Esophagus squamous epithelium (tissue), 5 donors: Measurements from ENCODE around the gene TTLL3. TPM values are rescaled to one million over a fixed set of nuclear protein-coding genes. Genes with fewer than 3 reads are reported as not detected.

ENCODE experiments used
- DNase-seq: peaks from one replicate; lab custom pipeline; 2025; lab: John Stamatoyannopoulos, UW
- H3K27ac ChIP-seq, 4 donors: fragments of 200-600 bp; sonication (generic); one replicate each; pipeline ENCODE4 v1.5.1; 2016 to 2019; ENCODE audit warnings: mild to moderate bottlenecking in 1 of 4
- H3K27me3 ChIP-seq, 4 donors: fragments of 200-600 bp; sonication (generic); 1 replicate in 3 of 4; 2 replicates in 1 of 4; pipeline versions ENCODE4 v1.5.1 to v1.6.0; 2017 to 2021; ENCODE audit warnings: antibody characterized with exemption in 1 of 4
- H3K36me3 ChIP-seq, 3 donors: fragments of 200-600 bp; sonication (generic); one replicate each; pipeline ENCODE4 v1.5.1; 2016 to 2019
- H3K4me1 ChIP-seq, 3 donors: fragments of 200-600 bp; sonication (generic); one replicate each; pipeline ENCODE4 v1.5.1; 2017 to 2019
- H3K4me3 ChIP-seq, 4 donors: fragments of 200-600 bp; sonication (generic); 1 replicate in 3 of 4; 2 replicates in 1 of 4; pipeline ENCODE4 v1.5.1; 2016 to 2019; ENCODE audit warnings: mild to moderate bottlenecking in 2 of 4, moderate library complexity in 1 of 4
- H3K9me3 ChIP-seq, 3 donors: fragments of 200-600 bp; sonication (generic); one replicate each; pipeline ENCODE4 v1.5.1; 2016 to 2019
- POLR2A ChIP-seq, 4 donors: fragments of 450-650 bp; IDR thresholded peaks; one replicate each; pipeline ENCODE4 v1.6.1; 2017; ENCODE audit warnings: antibody characterized with exemption in 4 of 4, mild to moderate bottlenecking in 4 of 4, moderate library complexity in 3 of 4
- WGBS, 2 donors: methylation state at CpG; one replicate each; pipeline ENCODE4 v1.1.5; 2018; 5-methylcytosine and 5-hydroxymethylcytosine counted together
- intact Hi-C: fragments of 100-400 bp; cut with DNase I; formaldehyde crosslinking; loops from one replicate; pipeline ENCODE4 v1.15.0; 2022
- total RNA-seq, 4 donors: library from RNA; depleted of rRNA; stranded (reverse); fragments of >200 nt; gene quantifications; one replicate each; pipeline ENCODE4 v1.1.0, GENCODE V29; 2016
- TF ChIP-seq, protein P1 (sequence below), 6 experiments: fragments of 450-650 bp in 4 of 6; fragments of 200-600 bp in 2 of 6; sonication (generic) in 2 of 6; IDR thresholded peaks; one replicate each; pipeline ENCODE4 v1.5.1; 2016 to 2019; ENCODE audit warnings: antibody characterized with exemption in 6 of 6, mild to moderate bottlenecking in 4 of 6, moderate library complexity in 4 of 6
- donor health status: DM: yes; HTN: yes; CAD: no.

TTLL3 gene
- total RNA-seq, 4 donors from 2014 or later, result 7.6 to 29.2 (median 10.2) TPM

DNA sequence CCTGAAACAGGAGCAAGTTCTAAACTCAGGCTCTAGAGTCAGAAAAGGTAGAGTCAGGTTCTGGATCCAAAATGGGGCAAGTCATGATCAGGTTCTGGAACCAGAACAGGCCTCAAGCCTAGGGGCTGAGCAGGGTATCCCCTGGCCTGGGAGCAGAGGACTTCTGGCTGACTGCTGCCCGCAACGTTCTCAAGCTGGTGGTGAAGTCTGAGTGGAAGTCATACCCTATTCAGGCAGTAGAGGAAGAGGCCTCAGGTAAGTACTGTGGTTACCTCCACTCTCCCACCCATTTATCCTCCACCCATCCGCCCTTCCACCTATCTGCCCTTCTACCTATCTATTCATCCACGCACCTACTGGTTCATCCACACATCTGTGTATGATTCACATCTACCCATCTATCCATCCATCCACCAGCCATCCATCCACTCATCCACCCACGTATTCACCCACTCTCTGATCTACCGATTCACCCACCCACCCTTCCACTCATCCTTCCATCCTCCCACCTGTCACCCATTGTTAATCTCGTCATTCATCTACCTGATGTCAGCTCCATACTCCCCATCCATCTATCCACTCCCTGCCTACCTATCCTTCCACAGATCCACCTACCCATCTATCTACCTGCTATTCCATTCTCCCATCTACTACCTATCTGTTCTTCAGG is 8.7 kb downstream of the TTLL3 start:
- Histone ChIP-seq H3K4me1 (no peaks in the 10 kb centered on the region), H3K9me3 (no peaks in the 10 kb centered on the region), H3K27me3 (no peaks in the 10 kb centered on the region), H3K36me3 (peaks cover 0 to 16% (median 0%) of the 10 kb centered on the region in 3 donors), H3K27ac (no peak overlapping the region), H3K4me3 (no peak overlapping the region)
- intact Hi-C loops, result no loop called here
- WGBS, 2 donors, result 92 to 93% methylated on average over 6 of the region's 7 CpGs
- TF ChIP-seq, protein P1, sequence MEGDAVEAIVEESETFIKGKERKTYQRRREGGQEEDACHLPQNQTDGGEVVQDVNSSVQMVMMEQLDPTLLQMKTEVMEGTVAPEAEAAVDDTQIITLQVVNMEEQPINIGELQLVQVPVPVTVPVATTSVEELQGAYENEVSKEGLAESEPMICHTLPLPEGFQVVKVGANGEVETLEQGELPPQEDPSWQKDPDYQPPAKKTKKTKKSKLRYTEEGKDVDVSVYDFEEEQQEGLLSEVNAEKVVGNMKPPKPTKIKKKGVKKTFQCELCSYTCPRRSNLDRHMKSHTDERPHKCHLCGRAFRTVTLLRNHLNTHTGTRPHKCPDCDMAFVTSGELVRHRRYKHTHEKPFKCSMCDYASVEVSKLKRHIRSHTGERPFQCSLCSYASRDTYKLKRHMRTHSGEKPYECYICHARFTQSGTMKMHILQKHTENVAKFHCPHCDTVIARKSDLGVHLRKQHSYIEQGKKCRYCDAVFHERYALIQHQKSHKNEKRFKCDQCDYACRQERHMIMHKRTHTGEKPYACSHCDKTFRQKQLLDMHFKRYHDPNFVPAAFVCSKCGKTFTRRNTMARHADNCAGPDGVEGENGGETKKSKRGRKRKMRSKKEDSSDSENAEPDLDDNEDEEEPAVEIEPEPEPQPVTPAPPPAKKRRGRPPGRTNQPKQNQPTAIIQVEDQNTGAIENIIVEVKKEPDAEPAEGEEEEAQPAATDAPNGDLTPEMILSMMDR (IDR thresholded peaks at IDR 0.05), result no peak
- no peak for TF ChIP-seq POLR2A (IDR thresholded peaks at IDR 0.05)
- DNase-seq, result no peak

DNA sequence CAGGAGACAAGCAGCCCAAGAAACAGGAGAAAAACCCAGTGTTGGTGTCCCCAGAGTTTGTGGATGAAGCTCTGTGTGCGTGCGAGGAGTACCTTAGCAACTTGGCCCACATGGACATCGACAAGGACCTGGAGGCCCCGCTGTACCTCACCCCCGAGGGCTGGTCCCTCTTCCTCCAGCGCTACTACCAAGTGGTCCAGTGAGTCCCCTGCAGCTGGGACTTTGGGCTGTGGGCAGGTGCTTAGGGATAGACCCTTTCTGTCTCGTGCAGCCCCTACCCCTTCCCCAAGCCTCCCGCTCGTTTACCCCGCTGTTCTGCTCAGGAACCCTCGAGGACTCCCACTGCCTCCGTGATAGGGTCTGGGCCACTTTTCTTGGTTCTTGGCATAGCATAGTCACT is 10.5 kb downstream of the TTLL3 start:
- Histone ChIP-seq H3K4me3 (no peak overlapping the region), H3K27ac (no peak overlapping the region), H3K9me3 (no peaks in the 10 kb centered on the region), H3K36me3 (peaks cover 0 to 14% (median 0%) of the 10 kb centered on the region in 3 donors), H3K4me1 (no peaks in the 10 kb centered on the region), H3K27me3 (no peaks in the 10 kb centered on the region)
- TF ChIP-seq POLR2A (IDR thresholded peaks at IDR 0.05), result no peak
- TF ChIP-seq, protein P1 (IDR thresholded peaks at IDR 0.05), result no peak
- DNase-seq, result no peak
- intact Hi-C loops, result no loop called here
- WGBS, 2 donors, result 76 to 88% methylated on average over 8 to 12 of the region's 12 CpGs

DNA sequence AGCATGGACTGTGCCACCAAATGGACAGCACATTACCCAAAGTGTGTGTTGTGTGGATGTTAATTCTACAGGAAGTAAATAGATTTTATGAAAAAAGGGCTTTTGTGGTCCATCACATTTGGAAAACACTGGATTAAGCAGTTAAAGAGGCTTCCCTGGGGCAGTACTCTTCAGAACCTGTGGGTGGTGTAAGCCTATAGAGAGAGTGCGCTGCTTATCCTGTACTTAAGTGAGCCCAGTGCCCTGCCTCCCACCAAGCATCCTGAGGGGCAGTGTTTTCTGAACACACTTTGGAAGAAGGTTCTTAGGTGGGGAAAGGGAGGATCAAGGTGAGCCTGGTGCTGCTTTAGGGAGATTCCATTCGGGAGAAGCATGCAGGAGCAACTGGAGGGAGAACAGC is 10.9 kb downstream of the TTLL3 start:
- intact Hi-C loops, result no loop called here
- H3K4me1 ChIP-seq, result no peaks in the 10 kb centered on the region
- H3K36me3 ChIP-seq, result peaks cover 0 to 10% (median 0%) of the 10 kb centered on the region in 3 donors
- H3K9me3 ChIP-seq, result no peaks in the 10 kb centered on the region
- H3K27ac ChIP-seq, result no peak overlapping the region
- TF ChIP-seq POLR2A (IDR thresholded peaks at IDR 0.05), result no peak
- TF ChIP-seq, protein P1 (IDR thresholded peaks at IDR 0.05), result peak in 2 of 6 experiments; percentile 26 to 52
- 65 to 70% methylated on average over 2 of the region's 2 CpGs for WGBS, 2 donors
- no peak overlapping the region for H3K4me3 ChIP-seq
- no peaks in the 10 kb centered on the region for H3K27me3 ChIP-seq
- no peak for DNase-seq

- Histone ChIP-seq H3K9me3 (no peaks in the 10 kb centered on the region), H3K36me3 (peaks cover 0 to 28% (median 4%) of the 10 kb centered on the region in 3 donors), H3K4me1 (no peaks in the 10 kb centered on the region), H3K27ac (no peak overlapping the region), H3K4me3 (no peak overlapping the region), H3K27me3 (no peaks in the 10 kb centered on the region)
- no peak for DNase-seq
- TF ChIP-seq, protein P1 (IDR thresholded peaks at IDR 0.05), result no peak
- TF ChIP-seq POLR2A (IDR thresholded peaks at IDR 0.05), result no peak
- intact Hi-C loops, result no loop called here
- 46 to 47% methylated on average over 2 to 10 of the region's 14 CpGs for WGBS, 2 donors
These were observed 15.5 kb downstream of the TTLL3 start for GRCh38 chr3:9825451-9826040.

GRCh38 chr3:9826815-9827573 is 16.9 kb downstream of the TTLL3 start:
- WGBS, 2 donors, result 74 to 84% methylated on average over 15 to 16 of the region's 20 CpGs
- DNase-seq, result no peak
- Histone ChIP-seq H3K9me3 (no peaks in the 10 kb centered on the region), H3K27me3 (no peaks in the 10 kb centered on the region), H3K4me3 (no peak overlapping the region), H3K36me3 (peaks cover 0 to 40% (median 4%) of the 10 kb centered on the region in 3 donors), H3K27ac (no peak overlapping the region), H3K4me1 (no peaks in the 10 kb centered on the region)
- TF ChIP-seq, protein P1 (IDR thresholded peaks at IDR 0.05), result peak in 4 of 6 experiments; percentile 10 to 48 (median 13)
- TF ChIP-seq POLR2A (IDR thresholded peaks at IDR 0.05), result no peak
- intact Hi-C loops, result no loop called here
